GM18498 (cell line): ENCODE results near the gene BAG5.

Source experiments
- ATAC-seq: cut with Tn5 transposase; IDR thresholded peaks from one replicate; pipeline ENCODE4 v1.9.1; 2021; ENCODE audit warnings: mild to moderate bottlenecking, moderate library complexity; ENCODE audit not compliant: unreplicated experiment

BAG5 gene

GRCh38 chr14:103563844-103564505 lies 1.5 kb upstream of the BAG5 start:
- ATAC-seq = no peak

GRCh38 chr14:103563226-103563620 lies 766 bp upstream of the BAG5 start:
- ATAC-seq = no peak

- ATAC-seq = peak; percentile 37
Observed at GRCh38 chr14:103562179-103562428, 353 bp downstream of the BAG5 start.

- ATAC-seq = peak; percentile 21
Observed at GRCh38 chr14:103561381-103562178, 877 bp downstream of the BAG5 start.

GRCh38 chr14:103560691-103561090 lies 1.8 kb downstream of the BAG5 start:
- ATAC-seq = no peak

GRCh38 chr14:103559766-103560165 lies 2.7 kb downstream of the BAG5 start:
- no peak for ATAC-seq

GRCh38 chr14:103558071-103558882 lies 4.2 kb downstream of the BAG5 start:
- no peak for ATAC-seq

- ATAC-seq = no peak
Observed at GRCh38 chr14:103556946-103557758, 5.3 kb downstream of the BAG5 start.

GRCh38 chr14:103555559-103556337 lies 6.7 kb downstream of the BAG5 start:
- no peak for ATAC-seq

- no peak for ATAC-seq
Observed at GRCh38 chr14:103552846-103553210, 9.6 kb downstream of the BAG5 start.

GRCh38 chr14:103552011-103552845 lies 10.2 kb downstream of the BAG5 start:
- ATAC-seq = no peak

- no peak for ATAC-seq
Observed at GRCh38 chr14:103551338-103551762, 11.1 kb downstream of the BAG5 start.

GRCh38 chr14:103550451-103551337 lies 11.8 kb downstream of the BAG5 start:
- no peak for ATAC-seq

- ATAC-seq = no peak
Observed at GRCh38 chr14:103549361-103550311, 12.8 kb downstream of the BAG5 start.

- no peak for ATAC-seq
Observed at GRCh38 chr14:103548463-103549351, 13.8 kb downstream of the BAG5 start.

- ATAC-seq = no peak
Observed at GRCh38 chr14:103547941-103548462, 14.5 kb downstream of the BAG5 start.
